Tibial nerve (tissue), 4 donors: ENCODE results near the gene PAQR9. TPM values are rescaled to one million over a fixed set of nuclear protein-coding genes. Genes with fewer than 3 reads are reported as not detected.
A peak's percentile ranks its signal among the peaks of the same experiment; 100 is the strongest.

ENCODE experiments used
- DNase-seq, 2 donors: peaks; one replicate each; pipeline ENCODE4 v3.0.0-alpha.2; 2019; ENCODE audit warnings: low spot score in 2 of 2
- H3K27ac ChIP-seq, 4 donors: fragments of 200-600 bp; sonication (generic) in 3 of 4; one replicate each; pipeline ENCODE4 v1.5.1; 2017 to 2019; ENCODE audit warnings: mild to moderate bottlenecking in 1 of 4
- H3K27me3 ChIP-seq, 2 donors: fragments of 200-600 bp; sonication (generic) in 1 of 2; one replicate each; pipeline versions ENCODE4 v1.5.1 to v1.6.0; 2017 to 2019
- H3K36me3 ChIP-seq, 3 donors: fragments of 200-600 bp; sonication (generic); one replicate each; pipeline ENCODE4 v1.5.1; 2018 to 2019
- H3K4me1 ChIP-seq, 4 donors: fragments of 200-600 bp; sonication (generic) in 3 of 4; one replicate each; pipeline ENCODE4 v1.5.1; 2017 to 2019
- H3K4me3 ChIP-seq, 4 donors: fragments of 200-600 bp; sonication (generic) in 3 of 4; one replicate each; pipeline ENCODE4 v1.5.1; 2017 to 2019; ENCODE audit warnings: mild to moderate bottlenecking in 1 of 4, moderate library complexity in 1 of 4
- H3K9me3 ChIP-seq, 4 donors: fragments of 200-600 bp; sonication (generic) in 3 of 4; one replicate each; pipeline ENCODE4 v1.5.1; 2017 to 2019
- CTCF ChIP-seq, 5 experiments: fragments of 200-600 bp in 3 of 5; fragments of 450-650 bp in 2 of 5; sonication (generic) in 3 of 5; IDR thresholded peaks; one replicate each; pipeline ENCODE4 v1.5.1; 2016 to 2019; ENCODE audit warnings: antibody characterized with exemption in 5 of 5, mild to moderate bottlenecking in 3 of 5, moderate library complexity in 2 of 5
- EP300 ChIP-seq, 2 donors: sonication (generic); formaldehyde crosslinking; IDR thresholded peaks; one replicate each; pipeline ENCODE4 v1.6.1; 2017; ENCODE audit warnings: antibody characterized with exemption in 2 of 2, mild to moderate bottlenecking in 1 of 2
- POLR2A ChIP-seq, 2 donors: fragments of 450-650 bp; IDR thresholded peaks; one replicate each; pipeline ENCODE4 v1.6.1; 2017; ENCODE audit warnings: antibody characterized with exemption in 2 of 2, mild to moderate bottlenecking in 2 of 2, moderate library complexity in 2 of 2
- WGBS, 2 donors: methylation state at CpG; one replicate each; pipeline ENCODE4 v1.1.5; 2018; 5-methylcytosine and 5-hydroxymethylcytosine counted together
- total RNA-seq, 4 donors: library from RNA; depleted of rRNA; stranded (reverse); fragments of >200 nt; gene quantifications; one replicate each; pipeline ENCODE4 v1.1.0, GENCODE V29; 2016

PAQR9 gene
- not detected for total RNA-seq

GRCh38 chr3:142963516-142964448, at the start of gene PAQR9:
Gene PAQR9, minus strand, starts transcription at chr3:142963674. Its CDS starts 338 bp downstream, at chr3:142963336.
- Histone ChIP-seq H3K27me3 (peaks cover 0 to 64% of the 10 kb centered on the region in 2 donors), H3K4me3 (peak within 1 kb of the TSS; percentile 22 to 60 (median 39)), H3K9me3 (no peaks in the 10 kb centered on the region), H3K36me3 (no peaks in the 10 kb centered on the region), H3K27ac (no peak within 1 kb of the TSS), H3K4me1 (peaks cover 0 to 9% (median 0%) of the 10 kb centered on the region in 4 donors)
- 2% methylated on average over 30 to 92 of the region's 117 CpGs for WGBS, 2 donors
- TF ChIP-seq CTCF (IDR thresholded peaks at IDR 0.05) (no peak), EP300 (IDR thresholded peaks at IDR 0.05) (no peak), POLR2A (IDR thresholded peaks at IDR 0.05) (no peak)
- no peak for DNase-seq

- H3K27ac ChIP-seq: no peak overlapping the region
- 80 to 82% methylated on average over 3 of the region's 3 CpGs for WGBS, 2 donors
Observed at GRCh38 chr3:143011705-143012104, 48.2 kb upstream of the PAQR9 start.

GRCh38 chr3:143010024-143010423, 46.5 kb upstream of the PAQR9 start:
- Histone ChIP-seq H3K36me3 (peaks cover 0 to 12% (median 0%) of the 10 kb centered on the region in 3 donors), H3K4me1 (peaks cover 0 to 61% (median 0%) of the 10 kb centered on the region in 4 donors), H3K4me3 (no peak overlapping the region), H3K27me3 (no peaks in the 10 kb centered on the region), H3K9me3 (no peaks in the 10 kb centered on the region), H3K27ac (no peak overlapping the region)
- TF ChIP-seq POLR2A (IDR thresholded peaks at IDR 0.05) (no peak), CTCF (IDR thresholded peaks at IDR 0.05) (no peak), EP300 (IDR thresholded peaks at IDR 0.05) (no peak)
- no peak for DNase-seq
- 79 to 80% methylated on average over 3 of the region's 3 CpGs for WGBS, 2 donors

More at GRCh38 chr3:143011705-143012104, 48.2 kb upstream of the PAQR9 start:
- no peak overlapping the region for H3K4me3 ChIP-seq
- TF ChIP-seq POLR2A (IDR thresholded peaks at IDR 0.05): no peak
- TF ChIP-seq CTCF (IDR thresholded peaks at IDR 0.05): no peak
- no peak for TF ChIP-seq EP300 (IDR thresholded peaks at IDR 0.05)
- H3K27me3 ChIP-seq: no peaks in the 10 kb centered on the region
- no peaks in the 10 kb centered on the region for H3K9me3 ChIP-seq
- no peak for DNase-seq
- H3K4me1 ChIP-seq: peaks cover 0 to 44% (median 0%) of the 10 kb centered on the region in 4 donors
- H3K36me3 ChIP-seq: peaks cover 0 to 18% (median 0%) of the 10 kb centered on the region in 3 donors

GRCh38 chr3:143004823-143005222, 41.3 kb upstream of the PAQR9 start:
- Histone ChIP-seq H3K4me3 (no peak overlapping the region), H3K4me1 (peaks cover 0 to 77% (median 20%) of the 10 kb centered on the region in 4 donors), H3K27me3 (no peaks in the 10 kb centered on the region), H3K9me3 (no peaks in the 10 kb centered on the region), H3K36me3 (no peaks in the 10 kb centered on the region), H3K27ac (no peak overlapping the region)
- no peak for DNase-seq
- TF ChIP-seq POLR2A (IDR thresholded peaks at IDR 0.05) (no peak), EP300 (IDR thresholded peaks at IDR 0.05) (no peak), CTCF (IDR thresholded peaks at IDR 0.05) (no peak)
- 88 to 90% methylated on average over 2 of the region's 2 CpGs for WGBS, 2 donors

- no peak for DNase-seq
- peaks cover 0 to 69% (median 20%) of the 10 kb centered on the region in 4 donors for H3K4me1 ChIP-seq
- 4 to 5% methylated on average over 9 of the region's 9 CpGs for WGBS, 2 donors
- H3K9me3 ChIP-seq: no peaks in the 10 kb centered on the region
- H3K36me3 ChIP-seq: no peaks in the 10 kb centered on the region
- H3K27me3 ChIP-seq: no peaks in the 10 kb centered on the region
- peak overlapping the region; percentile 68 to 98 (median 88) for H3K4me3 ChIP-seq
- TF ChIP-seq EP300 (IDR thresholded peaks at IDR 0.05) (no peak), CTCF (IDR thresholded peaks at IDR 0.05) (no peak), POLR2A (IDR thresholded peaks at IDR 0.05) (no peak)
- peak overlapping the region in 1 of 4 donors; percentile 98 for H3K27ac ChIP-seq
Observed at GRCh38 chr3:143002727-143003126, 39.3 kb upstream of the PAQR9 start.
